ENCODE results near the gene ZC3HAV1L.

Gene ZC3HAV1L

GRCh38 chr7:139036901-139037300, 1.1 kb upstream of the ZC3HAV1L start:
- Histone ChIP-seq H3K27me3 (replicated peaks; ENCODE audit: insufficient read depth, low read length) (no peaks in the 10 kb centered on the region), H3F3A (ENCODE audit: insufficient read depth, low read length) (no peaks in the 10 kb centered on the region), H3K9ac (ENCODE audit: low read length) (no peak overlapping the region), H3K79me2 (ENCODE audit: low read length) (no peaks in the 10 kb centered on the region), H2AFZ (ENCODE audit: low read length) (no peak overlapping the region), H3K4me2 (ENCODE audit: low read depth, low read length) (no peak overlapping the region), H3K9me2 (replicated peaks; ENCODE audit: insufficient read depth, low read length) (no peaks in the 10 kb centered on the region), H3K27ac (ENCODE audit: low read length) (no peak overlapping the region), H3K4me1 (ENCODE audit: low read length) (no peaks in the 10 kb centered on the region), H3K9me3 (replicated peaks; ENCODE audit: insufficient read depth, low read length) (no peaks in the 10 kb centered on the region), H3K4me3 (ENCODE audit: low read length) (no peak overlapping the region), H3K36me3 (replicated peaks; ENCODE audit: insufficient read depth, low read length) (no peaks in the 10 kb centered on the region), H4K20me1 (ENCODE audit: insufficient read depth, low read length) (no peaks in the 10 kb centered on the region)
- no peak for TF ChIP-seq CTCF (IDR thresholded peaks at IDR 0.05; ENCODE audit: low read length)
- TF ChIP-seq EZH2 (optimal IDR thresholded peaks at IDR 0.05; ENCODE audit: low read depth, low read length): no peak
- no peak for TF ChIP-seq EZH2phosphoT487 (IDR thresholded peaks at IDR 0.05; ENCODE audit: low read length)
- DNase-seq: no peak

GRCh38 chr7:139034855-139035585, 822 bp downstream of the ZC3HAV1L start:
- peak overlapping the region; percentile 89 for H3K4me2 ChIP-seq (ENCODE audit: low read depth, low read length)
- TF ChIP-seq CTCF (IDR thresholded peaks at IDR 0.05; ENCODE audit: low read length) (no peak), EZH2phosphoT487 (IDR thresholded peaks at IDR 0.05; ENCODE audit: low read length) (no peak)
- H3K27me3 ChIP-seq (replicated peaks; ENCODE audit: insufficient read depth, low read length): no peaks in the 10 kb centered on the region
- no peaks in the 10 kb centered on the region for H3K79me2 ChIP-seq (ENCODE audit: low read length)
- peak overlapping the region; percentile 53 for H3K4me3 ChIP-seq (ENCODE audit: low read length)
- H3K9me2 ChIP-seq (replicated peaks; ENCODE audit: insufficient read depth, low read length): no peaks in the 10 kb centered on the region
- no peaks in the 10 kb centered on the region for H3K9me3 ChIP-seq (replicated peaks; ENCODE audit: insufficient read depth, low read length)
- no peaks in the 10 kb centered on the region for H4K20me1 ChIP-seq (ENCODE audit: insufficient read depth, low read length)
- DNase-seq: no peak
- no peak overlapping the region; the same call in 1 of the 2 replicates for H3K9ac ChIP-seq (ENCODE audit: low read length)
- no peaks in the 10 kb centered on the region for H3K36me3 ChIP-seq (replicated peaks; ENCODE audit: insufficient read depth, low read length)
- peak overlapping the region; percentile 78 for H2AFZ ChIP-seq (ENCODE audit: low read length)
- H3F3A ChIP-seq (ENCODE audit: insufficient read depth, low read length): no peaks in the 10 kb centered on the region
- H3K4me1 ChIP-seq (ENCODE audit: low read length): no peaks in the 10 kb centered on the region
- H3K27ac ChIP-seq (ENCODE audit: low read length): no peak overlapping the region

GRCh38 chr7:139034336-139034735, 1.5 kb downstream of the ZC3HAV1L start:
- no peaks in the 10 kb centered on the region for H3K36me3 ChIP-seq (replicated peaks; ENCODE audit: insufficient read depth, low read length)
- H3K4me3 ChIP-seq (ENCODE audit: low read length): no peak overlapping the region
- H2AFZ ChIP-seq (ENCODE audit: low read length): no peak overlapping the region
- no peaks in the 10 kb centered on the region for H3F3A ChIP-seq (ENCODE audit: insufficient read depth, low read length)
- no peaks in the 10 kb centered on the region for H3K4me1 ChIP-seq (ENCODE audit: low read length)
- no peaks in the 10 kb centered on the region for H3K79me2 ChIP-seq (ENCODE audit: low read length)
- TF ChIP-seq EZH2 (optimal IDR thresholded peaks at IDR 0.05; ENCODE audit: low read depth, low read length) (no peak), CTCF (IDR thresholded peaks at IDR 0.05; ENCODE audit: low read length) (no peak), EZH2phosphoT487 (IDR thresholded peaks at IDR 0.05; ENCODE audit: low read length) (no peak)
- no peaks in the 10 kb centered on the region for H3K9me2 ChIP-seq (replicated peaks; ENCODE audit: insufficient read depth, low read length)
- no peak overlapping the region for H3K27ac ChIP-seq (ENCODE audit: low read length)
- no peak for DNase-seq
- H3K27me3 ChIP-seq (replicated peaks; ENCODE audit: insufficient read depth, low read length): no peaks in the 10 kb centered on the region
- no peaks in the 10 kb centered on the region for H3K9me3 ChIP-seq (replicated peaks; ENCODE audit: insufficient read depth, low read length)
- no peak overlapping the region for H3K4me2 ChIP-seq (ENCODE audit: low read depth, low read length)
- H4K20me1 ChIP-seq (ENCODE audit: insufficient read depth, low read length): no peaks in the 10 kb centered on the region
- H3K9ac ChIP-seq (ENCODE audit: low read length): no peak overlapping the region

All from MM.1S (cell line).